ENCODE results near the gene MOCS1.
A peak's percentile ranks its signal among the peaks of the same experiment; 100 is the strongest.

The MOCS1 gene

GRCh38 chr6:39924283-39924682, 10.0 kb downstream of the MOCS1 start:
- no peak overlapping the region for H3K4me3 ChIP-seq
- no peak for DNase-seq
- H3K9me3 ChIP-seq = no peaks in the 10 kb centered on the region
- H3K36me3 ChIP-seq = peaks cover 23 to 58% (median 54%) of the 10 kb centered on the region in 3 donors
- peaks cover 0 to 48% (median 34%) of the 10 kb centered on the region in 4 donors for H3K4me1 ChIP-seq
- no peaks in the 10 kb centered on the region for H3K27me3 ChIP-seq
- intact Hi-C loops (cut with DNase I; ENCODE audit: low total_unique reads) = no loop called here
- TF ChIP-seq CTCF (IDR thresholded peaks at IDR 0.05) = no peak
- peak overlapping the region; percentile 55 to 56 for H3K27ac ChIP-seq

- peaks cover 0 to 44% (median 33%) of the 10 kb centered on the region in 4 donors for H3K4me1 ChIP-seq
- peak overlapping the region; percentile 55 to 56 for H3K27ac ChIP-seq
Measured at GRCh38 chr6:39923861-39924260, 10.4 kb downstream of the MOCS1 start.

GRCh38 chr6:39923394-39923793, 10.9 kb downstream of the MOCS1 start:
- peak; percentile 84 to 90 for DNase-seq
- peaks cover 0 to 39% (median 31%) of the 10 kb centered on the region in 4 donors for H3K4me1 ChIP-seq
- TF ChIP-seq CTCF (IDR thresholded peaks at IDR 0.05) = no peak
- intact Hi-C loops (cut with DNase I; ENCODE audit: low total_unique reads) = no loop called here
- H3K27ac ChIP-seq = peak overlapping the region; percentile 55 to 56
- no peak overlapping the region for H3K4me3 ChIP-seq
- peaks cover 23 to 58% (median 54%) of the 10 kb centered on the region in 3 donors for H3K36me3 ChIP-seq
- no peaks in the 10 kb centered on the region for H3K27me3 ChIP-seq
- no peaks in the 10 kb centered on the region for H3K9me3 ChIP-seq

More at GRCh38 chr6:39923861-39924260, 10.4 kb downstream of the MOCS1 start:
- DNase-seq = no peak
- Histone ChIP-seq H3K9me3 (no peaks in the 10 kb centered on the region), H3K27me3 (no peaks in the 10 kb centered on the region), H3K4me3 (no peak overlapping the region), H3K36me3 (peaks cover 23 to 58% (median 54%) of the 10 kb centered on the region in 3 donors)
- intact Hi-C loops (cut with DNase I; ENCODE audit: low total_unique reads) = no loop called here
- TF ChIP-seq CTCF (IDR thresholded peaks at IDR 0.05) = no peak

DNA sequence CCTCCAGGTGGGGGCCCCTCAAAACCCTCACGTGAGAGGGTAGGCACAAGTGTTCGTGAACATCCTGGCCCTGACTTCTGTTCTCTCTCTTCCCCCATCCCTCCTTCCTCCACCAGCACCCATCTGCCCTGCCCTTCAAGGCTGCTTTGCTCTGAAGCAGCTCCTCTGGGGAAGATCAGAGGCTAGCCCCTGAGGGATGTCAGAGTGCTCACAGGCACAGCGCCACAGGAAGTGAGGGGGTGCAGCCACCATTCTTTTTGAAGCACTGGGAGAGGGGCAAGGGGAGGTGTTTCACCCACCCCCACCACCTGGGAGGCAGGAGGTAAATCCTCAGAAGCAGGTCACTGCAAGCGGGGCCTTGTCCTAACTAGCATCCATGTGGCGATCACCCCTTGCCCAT, 11.4 kb downstream of the MOCS1 start:
- intact Hi-C loops (cut with DNase I; ENCODE audit: low total_unique reads) = no loop called here
- Histone ChIP-seq H3K36me3 (peaks cover 23 to 58% (median 54%) of the 10 kb centered on the region in 3 donors), H3K9me3 (no peaks in the 10 kb centered on the region), H3K4me3 (no peak overlapping the region), H3K4me1 (peaks cover 0 to 33% (median 28%) of the 10 kb centered on the region in 4 donors), H3K27me3 (no peaks in the 10 kb centered on the region), H3K27ac (peak overlapping the region in 1 of 2 donors; percentile 56)
- no peak for DNase-seq
- TF ChIP-seq CTCF (IDR thresholded peaks at IDR 0.05) = no peak

- Histone ChIP-seq H3K9me3 (no peaks in the 10 kb centered on the region), H3K4me1 (peaks cover 0 to 21% (median 16%) of the 10 kb centered on the region in 4 donors), H3K27me3 (no peaks in the 10 kb centered on the region), H3K27ac (no peak overlapping the region), H3K36me3 (peaks cover 33 to 69% (median 68%) of the 10 kb centered on the region in 3 donors), H3K4me3 (no peak overlapping the region)
- intact Hi-C loops (cut with DNase I; ENCODE audit: low total_unique reads) = no loop called here
- no peak for DNase-seq
- no peak for TF ChIP-seq CTCF (IDR thresholded peaks at IDR 0.05)
Measured at GRCh38 chr6:39920157-39920556, 14.1 kb downstream of the MOCS1 start.

DNA sequence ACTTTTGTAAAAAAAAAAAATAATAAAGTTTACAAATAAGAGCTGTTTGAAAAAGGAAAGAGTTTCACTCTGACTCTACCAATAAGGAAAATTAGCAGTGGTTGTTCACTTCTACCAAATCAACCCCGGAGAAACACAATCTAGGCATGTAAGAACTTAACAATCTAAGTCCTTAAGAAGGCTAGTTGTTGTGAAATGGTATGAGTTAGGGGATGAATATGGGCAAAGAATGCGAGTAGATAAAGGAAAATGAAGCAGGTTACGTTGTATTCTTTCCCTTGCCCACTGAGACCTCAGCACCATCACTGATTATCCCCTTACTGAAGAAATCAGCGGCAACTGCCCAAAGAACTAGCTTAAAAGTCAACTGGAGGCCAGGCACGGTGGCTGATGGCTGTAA, 15.4 kb downstream of the MOCS1 start:
- H3K27me3 ChIP-seq = no peaks in the 10 kb centered on the region
- TF ChIP-seq CTCF (IDR thresholded peaks at IDR 0.05) = no peak
- DNase-seq = no peak
- H3K36me3 ChIP-seq = peaks cover 29 to 69% (median 68%) of the 10 kb centered on the region in 3 donors
- H3K27ac ChIP-seq = no peak overlapping the region
- H3K9me3 ChIP-seq = no peaks in the 10 kb centered on the region
- peaks cover 0 to 14% (median 11%) of the 10 kb centered on the region in 4 donors for H3K4me1 ChIP-seq
- intact Hi-C loops (cut with DNase I; ENCODE audit: low total_unique reads) = no loop called here
- no peak overlapping the region for H3K4me3 ChIP-seq

Measured in tibial artery (tissue), 4 donors.